CD14-positive monocyte (primary cell): ENCODE data around the gene PCID2. TPM values are rescaled to one million over a fixed set of nuclear protein-coding genes. Genes with fewer than 3 reads are reported as not detected.

Source experiments
- DNase-seq, 3 donors: peaks; one replicate each; pipeline ENCODE4 v3.0.0-alpha.2; 2011 to 2022
- H2AFZ ChIP-seq: 2 replicates; pipeline ENCODE4 v1.6.0; 2012; ENCODE audit warnings: mild to moderate bottlenecking, low read depth, low read length, inconsistent platforms; ENCODE audit not compliant: insufficient read depth, poor library complexity, severe bottlenecking
- H3K27ac ChIP-seq, 2 donors: 1 replicate in 1 of 2; 2 replicates in 1 of 2; pipeline ENCODE4 v1.5.1; 2012 to 2013; ENCODE audit warnings: low read length in 2 of 2, control low read depth in 1 of 2, inconsistent platforms in 1 of 2, low read depth in 1 of 2, mild to moderate bottlenecking in 1 of 2
- H3K27me3 ChIP-seq, 2 donors: one replicate each; pipeline versions ENCODE4 v1.6.0 to v1.6.1; 2011 to 2013; ENCODE audit warnings: low read length in 2 of 2; ENCODE audit not compliant: control insufficient read depth in 2 of 2, insufficient read depth in 2 of 2
- H3K36me3 ChIP-seq, 2 donors: replicated peaks in 1 of 2; 1 replicate in 1 of 2; 2 replicates in 1 of 2; pipeline versions ENCODE4 v1.5.1 to v1.6.1; 2012 to 2013; ENCODE audit warnings: low read length in 2 of 2, control low read depth in 1 of 2, inconsistent platforms in 1 of 2, mild to moderate bottlenecking in 1 of 2; ENCODE audit not compliant: insufficient read depth in 2 of 2, control insufficient read depth in 1 of 2
- H3K4me1 ChIP-seq, 2 donors: 1 replicate in 1 of 2; 2 replicates in 1 of 2; pipeline versions ENCODE4 v1.5.1 to v1.6.1; 2012 to 2013; ENCODE audit warnings: low read length in 2 of 2, control low read depth in 1 of 2, inconsistent platforms in 1 of 2, mild to moderate bottlenecking in 1 of 2, moderate library complexity in 1 of 2; ENCODE audit not compliant: insufficient read depth in 2 of 2, control insufficient read depth in 1 of 2
- H3K4me2 ChIP-seq: replicated peaks from 2 replicates; pipeline ENCODE3; 2012; ENCODE audit warnings: low read length, moderate library complexity, mild to moderate bottlenecking; ENCODE audit not compliant: poor library complexity, severe bottlenecking; ENCODE audit errors: extremely low read depth
- H3K4me3 ChIP-seq, 3 experiments: fragments of 200-600 bp in 1 of 3; sonication (generic) in 1 of 3; replicated peaks in 1 of 3; 1 replicate in 2 of 3; 2 replicates in 1 of 3; pipeline ENCODE4 v1.5.1; 2011 to 2013; ENCODE audit warnings: low read length in 3 of 3, mild to moderate bottlenecking in 3 of 3, control low read depth in 2 of 3, low read depth in 2 of 3, inconsistent platforms in 1 of 3, moderate library complexity in 1 of 3
- H3K79me2 ChIP-seq: 2 replicates; pipeline ENCODE4 v1.6.0; 2012; ENCODE audit warnings: mild to moderate bottlenecking, control low read depth, inconsistent platforms, low read length, moderate library complexity; ENCODE audit not compliant: insufficient read depth
- H3K9ac ChIP-seq: 2 replicates; pipeline ENCODE4 v1.6.0; 2017; ENCODE audit warnings: low read length, mild to moderate bottlenecking; ENCODE audit not compliant: insufficient read depth, poor library complexity, severe bottlenecking
- H3K9me3 ChIP-seq, 2 donors: replicated peaks in 1 of 2; 1 replicate in 1 of 2; 2 replicates in 1 of 2; pipeline versions ENCODE4 v1.5.1 to v1.6.1; 2012 to 2013; ENCODE audit warnings: low read length in 2 of 2, control low read depth in 1 of 2; ENCODE audit not compliant: control insufficient read depth in 1 of 2, insufficient read depth in 1 of 2
- H4K20me1 ChIP-seq: 2 replicates; pipeline ENCODE4 v1.6.0; 2012; ENCODE audit warnings: mild to moderate bottlenecking, low read length, control low read depth, moderate library complexity; ENCODE audit not compliant: insufficient read depth
- H3K27ac Mint-ChIP-seq, 7 donors: one replicate each; pipeline ENCODE4 v1.8.0; 2020; ENCODE audit warnings: mild to moderate bottlenecking in 7 of 7, mixed read lengths in 7 of 7, moderate library complexity in 6 of 7, inconsistent platforms in 2 of 7
- H3K27me3 Mint-ChIP-seq, 3 donors: one replicate each; pipeline ENCODE4 v1.8.0; 2021 to 2022; ENCODE audit warnings: low read depth in 3 of 3, mild to moderate bottlenecking in 3 of 3, mixed read lengths in 3 of 3, moderate library complexity in 3 of 3, inconsistent platforms in 1 of 3
- H3K36me3 Mint-ChIP-seq, 2 donors: one replicate each; pipeline ENCODE4 v1.8.0; 2020; ENCODE audit warnings: mixed read lengths in 2 of 2, inconsistent platforms in 1 of 2, mild to moderate bottlenecking in 1 of 2
- H3K4me1 Mint-ChIP-seq: one replicate; pipeline ENCODE4 v1.8.0; 2020; ENCODE audit warnings: mild to moderate bottlenecking, mixed read lengths
- H3K4me3 Mint-ChIP-seq, 2 donors: one replicate each; pipeline ENCODE4 v1.8.0; 2020; ENCODE audit warnings: mild to moderate bottlenecking in 2 of 2, mixed read lengths in 2 of 2, moderate library complexity in 1 of 2
- H3K9me3 Mint-ChIP-seq, 7 donors: one replicate each; pipeline ENCODE4 v1.8.0; 2020 to 2022; ENCODE audit warnings: mixed read lengths in 7 of 7, mild to moderate bottlenecking in 6 of 7, moderate library complexity in 6 of 7, inconsistent platforms in 2 of 7
- CTCF ChIP-seq: fragments of 200-600 bp; IDR thresholded peaks from one replicate; pipeline ENCODE4 v1.8.0; 2022; ENCODE audit warnings: antibody characterized with exemption, mild to moderate bottlenecking
- WGBS: methylation state at CpG from one replicate; pipeline ENCODE4 v1.1.5; 2013; ENCODE audit warnings: missing lambda C conversion rate; ENCODE audit not compliant: insufficient coverage; 5-methylcytosine and 5-hydroxymethylcytosine counted together
- intact Hi-C, 2 donors: fragments of 100-400 bp; cut with micrococcal nuclease; formaldehyde crosslinking; loops; one replicate each; pipeline versions ENCODE4 v1.15.0 to v1.15.1; 2023
- polyA plus RNA-seq, 3 donors: library from polyadenylated mRNA; depleted of rRNA in 1 of 3; unstranded in 2 of 3; stranded (reverse) in 1 of 3; fragments of 300-500 nt in 2 of 3; fragments of >200 nt in 1 of 3; fragmentation: Illumina TruSeq in 2 of 3; gene quantifications; 1 replicate in 2 of 3; 2 replicates in 1 of 3; pipeline ENCODE4 v1.2.3, GENCODE V29; 2012 to 2021

Gene PCID2
- polyA plus RNA-seq, 3 donors = 31.5 to 39.8 (median 34.2) TPM

- no peaks in the 10 kb centered on the region for H4K20me1 ChIP-seq
- peaks cover 15% of the 10 kb centered on the region for H3K4me1 Mint-ChIP-seq
- no peak for TF ChIP-seq CTCF
- no peak overlapping the region for H2AFZ ChIP-seq
- H3K27me3 ChIP-seq = peaks cover 0 to 4% of the 10 kb centered on the region in 2 donors
- H3K27me3 Mint-ChIP-seq = peaks cover 11 to 27% (median 23%) of the 10 kb centered on the region in 3 donors
- no peak overlapping the region for H3K4me3 Mint-ChIP-seq
- H3K9me3 ChIP-seq = peaks cover 0 to 3% of the 10 kb centered on the region in 2 donors
- H3K27ac ChIP-seq = no peak overlapping the region
- no peak overlapping the region for H3K4me3 ChIP-seq
- H3K36me3 Mint-ChIP-seq = peaks cover 21 to 29% of the 10 kb centered on the region in 2 donors
- no peak overlapping the region for H3K9ac ChIP-seq
- H3K27ac Mint-ChIP-seq = peak overlapping the region in 1 of 7 donors; percentile 2
- intact Hi-C loops = no loop called here
- no peaks in the 10 kb centered on the region for H3K79me2 ChIP-seq
- no peak overlapping the region for H3K4me2 ChIP-seq
- DNase-seq = no peak
- WGBS = 94% methylated on average over 4 of the region's 7 CpGs
- peaks cover 0 to 13% of the 10 kb centered on the region in 2 donors for H3K4me1 ChIP-seq
- H3K9me3 Mint-ChIP-seq = peaks cover 0 to 8% (median 4%) of the 10 kb centered on the region in 7 donors
- no peaks in the 10 kb centered on the region for H3K36me3 ChIP-seq
Observed at GRCh38 chr13:113168211-113168610, 40.3 kb downstream of the PCID2 start.

- Histone ChIP-seq H3K27ac (no peak overlapping the region), H4K20me1 (no peaks in the 10 kb centered on the region), H3K79me2 (no peaks in the 10 kb centered on the region), H3K4me1 (peaks cover 0 to 13% of the 10 kb centered on the region in 2 donors), H3K27me3 (peaks cover 0 to 10% of the 10 kb centered on the region in 2 donors), H3K9ac (no peak overlapping the region), H3K4me3 (no peak overlapping the region), H3K9me3 (peaks cover 0 to 3% of the 10 kb centered on the region in 2 donors), H3K36me3 (no peaks in the 10 kb centered on the region), H3K4me2 (no peak overlapping the region), H2AFZ (no peak overlapping the region)
- peaks cover 21 to 25% of the 10 kb centered on the region in 2 donors for H3K36me3 Mint-ChIP-seq
- no peak overlapping the region for H3K27ac Mint-ChIP-seq
- peaks cover 17 to 33% (median 29%) of the 10 kb centered on the region in 3 donors for H3K27me3 Mint-ChIP-seq
- H3K4me3 Mint-ChIP-seq = no peak overlapping the region
- no peak for DNase-seq
- WGBS = no CpG with 5 or more reads among the region's 3 CpGs
- H3K4me1 Mint-ChIP-seq = peaks cover 12% of the 10 kb centered on the region
- TF ChIP-seq CTCF = no peak
- peaks cover 0 to 8% (median 4%) of the 10 kb centered on the region in 7 donors for H3K9me3 Mint-ChIP-seq
- intact Hi-C loops = no loop called here
Observed at GRCh38 chr13:113167575-113167974, 40.9 kb downstream of the PCID2 start.
